Mesodermal cell (in vitro differentiated cells): ENCODE data around the gene KRT23.

Experiments
- H3K27ac ChIP-seq: 2 replicates; pipeline ENCODE4 v1.7.0; 2013; ENCODE audit warnings: mild to moderate bottlenecking, low read depth, low read length, moderate library complexity; ENCODE audit not compliant: severe bottlenecking
- H3K36me3 ChIP-seq: 2 replicates; pipeline ENCODE4 v1.7.1; 2013; ENCODE audit warnings: mild to moderate bottlenecking, low read length, moderate library complexity; ENCODE audit not compliant: control insufficient read depth, insufficient read depth
- H3K4me1 ChIP-seq: one replicate; pipeline ENCODE4 v1.7.1; 2013; ENCODE audit warnings: mild to moderate bottlenecking, low read length; ENCODE audit not compliant: insufficient read depth, control insufficient read depth, poor library complexity, severe bottlenecking
- H3K4me3 ChIP-seq: 2 replicates; pipeline ENCODE4 v1.7.0; 2013; ENCODE audit warnings: low read length, control low read depth, mild to moderate bottlenecking; ENCODE audit not compliant: insufficient read depth, poor library complexity, severe bottlenecking; ENCODE audit errors: extremely low read depth
- H3K9me3 ChIP-seq: 2 replicates; pipeline ENCODE4 v1.7.1; 2013; ENCODE audit warnings: mild to moderate bottlenecking, low read length, moderate library complexity; ENCODE audit not compliant: control insufficient read depth
- WGBS, 2 experiments: methylation state at CpG; one replicate each; pipeline ENCODE4 v1.1.5; 2013; ENCODE audit warnings: missing lambda C conversion rate in 2 of 2; ENCODE audit not compliant: insufficient coverage in 2 of 2; 5-methylcytosine and 5-hydroxymethylcytosine counted together

The KRT23 gene

DNA sequence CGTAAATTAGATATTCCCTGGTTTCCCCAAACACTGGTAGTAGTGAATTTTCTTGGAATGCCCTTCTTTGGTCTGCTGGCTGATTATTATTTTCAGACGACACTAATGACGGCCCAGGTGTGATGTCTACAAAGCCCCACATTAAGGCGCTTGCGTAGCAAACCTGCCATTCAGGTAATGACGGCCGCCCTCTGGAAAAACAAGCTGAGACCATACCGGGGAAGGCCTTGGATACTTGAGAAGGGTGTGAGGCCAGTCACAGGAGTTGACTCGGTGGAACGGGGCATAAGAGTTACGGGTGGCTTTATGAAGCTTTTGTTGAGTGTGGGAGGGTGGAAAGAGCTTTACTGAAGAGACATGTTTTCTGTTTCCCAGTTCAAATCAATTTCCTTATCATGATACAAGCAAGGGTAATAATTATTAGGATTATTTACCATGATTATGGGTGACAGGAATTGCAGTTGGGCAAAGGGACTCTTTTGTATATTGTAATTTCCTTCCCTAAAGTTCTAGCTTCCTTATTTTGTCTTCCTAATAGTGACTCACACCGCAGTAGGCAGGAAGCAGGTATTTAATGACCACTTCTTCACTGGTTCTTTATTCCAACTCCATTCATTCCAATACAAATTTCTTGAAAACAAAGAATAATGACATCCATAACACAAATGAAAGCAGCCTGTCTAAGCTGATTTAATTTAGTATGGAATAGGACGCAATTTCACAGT lies 24.8 kb downstream of the KRT23 start:
- H3K4me1 ChIP-seq, result peaks cover 4% of the 10 kb centered on the region
- no peak overlapping the region for H3K27ac ChIP-seq
- WGBS, 2 experiments, result 86 to 97% methylated on average over 7 to 11 of the region's 13 CpGs

DNA sequence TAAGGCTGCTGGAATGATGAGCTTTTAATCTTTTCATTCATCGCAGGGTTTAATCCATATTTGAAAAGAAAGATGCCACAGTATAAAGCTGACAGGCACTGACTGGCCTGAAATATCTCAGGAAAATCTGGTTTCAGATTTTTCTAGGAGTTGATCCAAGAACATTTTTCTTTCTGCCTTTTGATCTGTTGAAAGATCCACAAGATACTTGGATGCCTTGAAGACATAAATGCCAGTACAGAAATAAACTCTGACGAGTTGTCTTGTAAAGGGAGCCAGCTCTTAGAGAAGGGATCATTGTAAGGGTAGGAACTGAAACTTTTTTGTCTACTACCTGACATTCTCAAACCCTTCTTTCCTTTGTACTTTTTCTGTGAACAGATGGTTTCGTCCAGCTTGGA lies 27.0 kb downstream of the KRT23 start:
- Histone ChIP-seq H3K36me3 (no peaks in the 10 kb centered on the region), H3K4me1 (peaks cover 4% of the 10 kb centered on the region), H3K4me3 (no peak overlapping the region), H3K27ac (no peak overlapping the region), H3K9me3 (no peaks in the 10 kb centered on the region)
- WGBS, 2 experiments, result 93 to 100% methylated on average over 1 to 2 of the region's 3 CpGs

More for the DNA sequence above, 24.8 kb downstream of the KRT23 start:
- no peak overlapping the region for H3K4me3 ChIP-seq
- no peaks in the 10 kb centered on the region for H3K9me3 ChIP-seq
- no peaks in the 10 kb centered on the region for H3K36me3 ChIP-seq

DNA sequence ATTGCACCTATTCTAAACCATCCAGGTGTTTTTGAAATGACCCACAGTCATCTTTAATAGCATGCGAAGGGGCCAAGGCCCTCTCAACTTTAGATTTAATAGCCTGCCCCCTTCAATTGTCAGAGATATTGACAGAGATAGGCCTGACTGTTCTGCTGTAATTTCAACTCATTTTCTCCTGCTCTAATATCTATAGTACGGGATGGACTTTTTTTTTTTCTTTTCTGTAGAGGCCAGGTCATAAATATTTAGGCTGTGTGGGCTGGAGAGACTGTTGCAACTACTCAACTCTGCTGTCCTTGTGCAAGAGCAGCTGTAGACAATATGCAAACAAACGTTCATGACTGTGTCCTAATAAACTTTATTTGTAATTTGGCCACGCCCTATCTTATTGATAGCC lies 27.7 kb downstream of the KRT23 start:
- no peak overlapping the region for H3K27ac ChIP-seq

DNA sequence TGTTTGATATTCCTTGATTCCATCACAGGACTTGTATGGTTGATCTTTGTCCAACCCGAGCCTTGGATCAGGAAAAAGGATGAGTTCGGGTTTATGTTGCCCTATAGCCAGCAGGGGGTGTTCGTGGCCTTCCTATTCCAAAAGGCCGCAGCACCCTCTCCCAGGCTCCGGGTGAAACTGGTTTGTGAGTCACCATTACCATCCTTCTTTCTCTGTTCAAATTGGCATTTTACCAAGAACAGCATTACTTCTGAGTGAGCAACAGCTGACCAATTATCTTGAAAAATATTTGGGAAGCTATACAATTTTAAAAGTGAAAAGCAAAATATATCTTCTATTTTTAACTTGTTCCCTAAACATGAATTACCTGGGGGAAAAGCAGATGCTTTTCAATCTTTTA lies 28.1 kb downstream of the KRT23 start:
- 0% methylated on average over 3 to 4 of the region's 5 CpGs for WGBS, 2 experiments
- no peak overlapping the region for H3K27ac ChIP-seq
- H3K4me1 ChIP-seq, result peaks cover 4% of the 10 kb centered on the region
- H3K9me3 ChIP-seq, result no peaks in the 10 kb centered on the region
- H3K4me3 ChIP-seq, result no peak overlapping the region
- H3K36me3 ChIP-seq, result no peaks in the 10 kb centered on the region

More for the DNA sequence above, 27.7 kb downstream of the KRT23 start:
- Histone ChIP-seq H3K4me3 (no peak overlapping the region), H3K9me3 (no peaks in the 10 kb centered on the region), H3K4me1 (peaks cover 4% of the 10 kb centered on the region), H3K36me3 (no peaks in the 10 kb centered on the region)
- WGBS, 2 experiments, result 86 to 100% methylated on average over 1 of the region's 4 CpGs

DNA sequence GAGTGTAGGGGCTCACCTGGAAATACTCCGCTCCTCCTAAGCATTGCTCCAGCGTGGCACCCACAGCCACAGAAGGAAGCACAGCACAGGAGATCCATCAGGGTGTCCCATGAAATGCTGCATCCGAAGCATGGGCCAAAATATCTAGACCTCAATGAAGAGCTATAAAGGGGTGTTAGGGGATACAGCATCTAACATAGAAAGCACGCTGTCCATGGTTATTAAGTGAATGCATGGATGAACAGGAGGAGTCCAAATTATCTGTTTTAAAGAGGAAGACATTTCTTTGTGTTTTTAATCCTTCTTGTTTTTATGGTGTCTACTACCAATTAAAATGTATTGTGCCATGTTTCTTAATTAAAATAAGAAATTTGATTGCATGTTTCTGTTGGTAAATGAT lies 30.8 kb downstream of the KRT23 start:
- no peaks in the 10 kb centered on the region for H3K9me3 ChIP-seq
- H3K4me3 ChIP-seq, result no peak overlapping the region
- whole genome bisulfite sequencing, 2 experiments, result 86 to 93% methylated on average over 4 of the region's 4 CpGs
- no peak overlapping the region for H3K27ac ChIP-seq
- peaks cover 8% of the 10 kb centered on the region for H3K4me1 ChIP-seq
- no peaks in the 10 kb centered on the region for H3K36me3 ChIP-seq

DNA sequence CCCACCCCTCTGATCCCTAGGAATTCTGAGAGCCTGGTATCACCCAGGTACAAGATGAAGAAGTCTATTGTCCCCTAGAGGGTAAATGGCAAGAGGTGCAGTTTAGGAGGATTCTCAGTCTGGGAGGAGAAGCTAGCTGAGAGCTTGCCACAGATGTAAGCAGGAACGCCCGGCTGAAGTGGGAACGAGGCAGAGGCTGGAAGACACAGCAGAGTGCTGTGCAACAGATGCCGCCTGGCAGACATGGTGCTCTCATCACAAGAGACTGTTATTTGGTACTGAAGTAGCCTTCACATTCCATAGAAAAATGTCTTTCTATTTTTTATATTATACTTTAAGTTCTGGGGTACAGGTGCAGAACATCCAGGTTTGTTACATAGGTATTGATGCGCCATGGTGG lies 32.1 kb downstream of the KRT23 start:
- WGBS, 2 experiments, result 86 to 100% methylated on average over 4 of the region's 5 CpGs
- peaks cover 4% of the 10 kb centered on the region for H3K4me1 ChIP-seq
- H3K27ac ChIP-seq, result no peak overlapping the region
- no peak overlapping the region for H3K4me3 ChIP-seq
- no peaks in the 10 kb centered on the region for H3K36me3 ChIP-seq
- H3K9me3 ChIP-seq, result no peaks in the 10 kb centered on the region

DNA sequence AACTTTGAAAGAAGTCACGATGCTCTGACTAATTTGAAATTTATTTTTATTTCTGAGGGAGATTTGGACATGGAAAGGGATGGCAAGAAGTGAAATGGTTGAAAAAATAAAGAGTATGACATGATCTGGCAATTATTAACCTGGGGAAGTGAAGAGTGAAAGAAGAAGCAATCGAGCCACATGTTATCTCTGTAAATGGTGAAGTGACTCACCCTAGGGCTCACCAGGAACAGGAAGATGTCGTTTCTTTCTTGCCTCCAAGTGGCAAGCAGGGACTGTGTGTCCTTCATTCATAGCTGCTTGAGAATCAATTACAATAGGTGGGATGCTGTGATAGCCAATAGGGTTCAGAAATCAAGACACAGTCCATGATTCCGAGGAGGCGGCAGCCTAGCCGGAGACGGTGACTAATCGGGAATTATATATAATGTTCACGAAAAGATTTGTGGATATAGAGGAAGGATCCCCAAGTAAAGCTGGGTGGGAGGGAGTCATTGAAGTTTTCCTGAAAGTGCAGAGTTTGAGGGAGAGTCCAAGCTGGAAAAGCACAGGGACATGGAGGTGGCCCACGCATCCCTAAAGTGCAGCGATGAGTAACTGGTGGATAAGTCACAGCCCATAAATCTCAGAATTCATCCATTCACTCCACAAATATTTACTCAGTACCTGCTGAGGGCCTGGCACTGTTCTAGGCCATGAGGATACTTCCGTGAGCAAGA lies 34.2 kb downstream of the KRT23 start:
- Histone ChIP-seq H3K9me3 (no peaks in the 10 kb centered on the region), H3K4me3 (no peak overlapping the region), H3K27ac (no peak overlapping the region), H3K36me3 (no peaks in the 10 kb centered on the region), H3K4me1 (peaks cover 4% of the 10 kb centered on the region)
- WGBS, 2 experiments, result 87% methylated on average over 11 of the region's 12 CpGs

DNA sequence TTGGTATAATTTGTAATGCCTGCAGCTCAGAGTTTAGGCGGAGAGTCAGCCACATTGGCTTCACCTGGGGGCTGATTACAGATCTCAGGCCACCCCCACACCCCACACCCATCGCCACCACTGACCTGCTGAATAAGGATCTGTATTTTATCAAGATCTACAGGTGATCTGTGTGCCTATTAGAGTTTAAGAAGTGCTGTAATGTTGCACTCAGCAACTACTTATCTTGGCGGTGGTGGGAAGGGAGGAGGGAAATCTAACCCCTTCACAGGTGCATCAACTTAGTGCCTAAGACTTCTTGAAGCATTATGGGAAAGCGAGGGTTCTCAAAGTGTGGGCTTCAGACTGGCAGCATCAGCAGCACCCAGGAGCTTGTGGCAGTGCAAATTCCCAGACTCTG lies 34.9 kb downstream of the KRT23 start:
- peaks cover 4% of the 10 kb centered on the region for H3K4me1 ChIP-seq
- H3K27ac ChIP-seq, result no peak overlapping the region
- 94 to 100% methylated on average over 1 to 2 of the region's 4 CpGs for WGBS, 2 experiments
- H3K36me3 ChIP-seq, result no peaks in the 10 kb centered on the region
- no peak overlapping the region for H3K4me3 ChIP-seq
- no peaks in the 10 kb centered on the region for H3K9me3 ChIP-seq

DNA sequence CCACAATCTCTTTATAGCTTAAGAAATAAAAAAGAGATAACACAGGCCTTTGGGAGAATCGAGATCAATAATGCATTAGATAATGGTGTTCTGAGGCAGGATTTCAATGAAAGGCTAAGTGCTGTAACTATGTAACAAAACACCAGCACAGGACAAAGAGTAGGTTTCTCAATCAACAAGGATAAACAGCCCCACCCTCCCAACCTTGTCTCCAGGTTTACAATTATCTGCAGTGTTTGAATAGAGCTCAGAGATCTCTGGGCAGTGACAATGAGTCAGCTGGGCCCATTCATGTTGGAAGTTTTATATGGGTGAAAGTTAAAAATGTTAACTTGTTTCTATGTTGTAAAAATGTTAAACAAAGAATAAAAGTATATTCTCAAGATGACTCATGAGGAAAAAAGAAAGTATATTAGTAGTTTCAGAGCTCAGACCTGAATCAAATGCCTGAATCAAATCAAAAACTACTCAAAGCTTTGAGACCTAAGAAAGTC lies 35.4 kb downstream of the KRT23 start:
- H3K4me1 ChIP-seq, result peaks cover 4% of the 10 kb centered on the region
- no CpG with 5 or more reads among the region's 1 CpG for WGBS, 2 experiments
- H3K27ac ChIP-seq, result no peak overlapping the region
- H3K9me3 ChIP-seq, result no peaks in the 10 kb centered on the region
- H3K4me3 ChIP-seq, result no peak overlapping the region
- H3K36me3 ChIP-seq, result no peaks in the 10 kb centered on the region

DNA sequence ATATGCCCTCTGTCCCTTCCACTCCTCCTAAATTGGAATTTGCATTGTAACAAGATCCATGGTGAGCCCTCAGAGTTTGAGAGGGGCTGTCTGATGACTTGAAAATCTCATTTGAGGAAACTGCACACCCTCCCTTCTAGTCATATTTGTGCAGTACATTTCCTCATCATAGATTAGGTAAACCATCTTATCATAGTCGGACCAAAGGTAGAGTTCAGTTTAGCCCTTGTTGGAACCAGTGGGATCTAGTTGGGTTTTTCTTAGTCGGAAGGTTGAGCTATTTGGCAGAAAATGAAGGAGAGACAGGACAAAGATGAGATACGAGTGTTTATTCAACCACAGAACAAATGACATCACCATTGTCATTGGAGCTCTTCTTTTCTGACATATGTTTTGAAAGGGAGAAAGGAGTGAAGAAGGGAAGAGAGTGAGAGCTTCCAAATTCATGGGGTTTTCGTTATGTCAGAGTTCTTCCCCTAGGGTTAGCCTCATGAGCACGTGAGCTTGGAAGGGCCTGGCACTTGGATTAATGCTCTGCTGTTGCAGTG lies 36.6 kb downstream of the KRT23 start:
- H3K4me3 ChIP-seq, result no peak overlapping the region
- WGBS, 2 experiments, result 71 to 76% methylated on average over 2 to 3 of the region's 5 CpGs
- peaks cover 4% of the 10 kb centered on the region for H3K4me1 ChIP-seq
- no peaks in the 10 kb centered on the region for H3K36me3 ChIP-seq
- H3K27ac ChIP-seq, result no peak overlapping the region
- no peaks in the 10 kb centered on the region for H3K9me3 ChIP-seq
